ENCODE measurements around the gene NEU1. TPM values are rescaled to one million over a fixed set of nuclear protein-coding genes. Genes with fewer than 3 reads are reported as not detected.

NEU1 gene
- total RNA-seq, 1 experiment from 2014 or later: 36.2 TPM

DNA sequence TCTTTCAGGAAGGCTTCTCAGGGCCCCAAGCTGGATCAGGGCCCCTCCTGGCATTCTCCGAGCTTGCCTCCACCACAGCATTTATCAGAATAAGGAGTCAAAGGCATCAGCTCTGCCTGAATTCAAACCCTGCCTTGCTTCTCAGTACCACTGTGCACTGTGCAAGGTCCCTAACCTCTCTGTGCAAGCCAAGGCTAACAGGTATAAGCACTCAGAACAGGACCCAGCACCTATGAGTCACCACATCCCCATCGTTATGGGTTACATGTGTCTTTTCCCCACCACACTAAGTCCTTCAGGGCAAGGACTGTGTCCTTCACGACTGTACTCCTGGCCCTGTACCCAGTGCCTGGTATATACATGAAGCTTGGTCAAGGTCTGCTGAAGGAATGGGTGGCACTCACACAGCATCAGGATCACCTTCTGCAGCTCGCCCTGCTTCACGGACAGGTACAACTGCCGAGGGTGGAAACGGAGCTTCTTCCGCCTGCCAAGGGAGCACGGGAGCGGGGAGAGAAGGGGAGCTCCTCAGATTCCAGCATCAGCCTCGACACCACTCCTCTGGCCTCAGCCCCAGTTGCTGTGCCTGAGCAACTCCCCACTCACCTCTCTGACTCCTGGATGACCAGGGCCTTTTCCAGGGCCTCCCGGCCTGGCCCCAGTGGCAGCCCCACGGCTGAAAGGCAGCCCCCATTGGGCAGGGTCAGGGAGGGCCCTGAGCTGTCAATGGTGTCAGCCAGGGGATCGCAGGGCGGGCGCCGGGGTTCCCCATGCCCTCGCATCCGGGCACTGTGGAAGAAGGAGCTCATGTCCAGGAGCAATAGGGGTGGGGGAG, 24.8 kb upstream of the NEU1 start:
- Histone ChIP-seq H3K4me1 (ENCODE audit: insufficient read depth, low read length) (no peaks in the 10 kb centered on the region), H3K9me3 (ENCODE audit: control insufficient read depth, low read depth, low read length) (no peaks in the 10 kb centered on the region), H3K27ac (ENCODE audit: insufficient read length, low read depth, low read length) (no peak overlapping the region), H4K8ac (replicated peaks; ENCODE audit: insufficient read length, low read depth, low read length) (no peak overlapping the region), H4K91ac (ENCODE audit: insufficient read length, low read depth, low read length) (no peak overlapping the region), H4K5ac (ENCODE audit: insufficient read length, low read depth, low read length) (no peak overlapping the region), H4K20me1 (ENCODE audit: control insufficient read depth, insufficient read depth, insufficient read length) (no peaks in the 10 kb centered on the region), H2BK120ac (ENCODE audit: low read depth, low read length, poor library complexity, severe bottlenecking) (no peak overlapping the region), H3K23me2 (ENCODE audit: insufficient read length, low read depth, low read length, poor library complexity, severe bottlenecking) (no peaks in the 10 kb centered on the region), H3K79me1 (ENCODE audit: insufficient read depth, low read depth, low read length, poor library complexity, severe bottlenecking) (no peaks in the 10 kb centered on the region), H3K9ac (ENCODE audit: extremely low read depth, insufficient read length, low read length) (no peak overlapping the region), H3T11ph (ENCODE audit: low read length) (no peak overlapping the region), H3K4ac (ENCODE audit: low read depth, low read length) (no peak overlapping the region), H2BK15ac (ENCODE audit: low read depth, low read length) (no peak overlapping the region), H2BK5ac (ENCODE audit: insufficient read length, low read length) (no peak overlapping the region), H3K79me2 (ENCODE audit: insufficient read depth, low read length) (no peaks in the 10 kb centered on the region), H2AK5ac (ENCODE audit: insufficient read length, low read length) (no peak overlapping the region), H3K4me2 (ENCODE audit: insufficient read depth, insufficient read length, low read length) (no peak overlapping the region), H2BK20ac (ENCODE audit: low read depth, low read length, poor library complexity, severe bottlenecking) (no peak overlapping the region), H3K27me3 (ENCODE audit: insufficient read depth, low read length) (no peaks in the 10 kb centered on the region), H3K18ac (ENCODE audit: insufficient read length, low read depth, low read length) (no peak overlapping the region), H2AFZ (ENCODE audit: low read length) (no peak overlapping the region), H3K23ac (ENCODE audit: insufficient read length, low read depth, low read length) (no peak overlapping the region), H3K56ac (ENCODE audit: insufficient read length, low read depth, low read length) (no peak overlapping the region), H3K14ac (ENCODE audit: insufficient read depth, low read length) (no peak overlapping the region), H2BK12ac (ENCODE audit: insufficient read length, low read depth, low read length) (no peak overlapping the region)
- Mint-ChIP-seq H3K4me1 (no peaks in the 10 kb centered on the region), H3K9me3 (no peaks in the 10 kb centered on the region), H3K27me3 (ENCODE audit: low read depth) (no peaks in the 10 kb centered on the region), H3K4me3 (no peak overlapping the region), H3K36me3 (ENCODE audit: insufficient read depth in 1 of 3, low read depth in 3 of 3) (peaks cover 66 to 96% (median 94%) of the 10 kb centered on the region in 3 experiments; a peak in 6 of 7 replicates), H3K27ac (no peak overlapping the region)
- TF ChIP-seq, protein P1, sequence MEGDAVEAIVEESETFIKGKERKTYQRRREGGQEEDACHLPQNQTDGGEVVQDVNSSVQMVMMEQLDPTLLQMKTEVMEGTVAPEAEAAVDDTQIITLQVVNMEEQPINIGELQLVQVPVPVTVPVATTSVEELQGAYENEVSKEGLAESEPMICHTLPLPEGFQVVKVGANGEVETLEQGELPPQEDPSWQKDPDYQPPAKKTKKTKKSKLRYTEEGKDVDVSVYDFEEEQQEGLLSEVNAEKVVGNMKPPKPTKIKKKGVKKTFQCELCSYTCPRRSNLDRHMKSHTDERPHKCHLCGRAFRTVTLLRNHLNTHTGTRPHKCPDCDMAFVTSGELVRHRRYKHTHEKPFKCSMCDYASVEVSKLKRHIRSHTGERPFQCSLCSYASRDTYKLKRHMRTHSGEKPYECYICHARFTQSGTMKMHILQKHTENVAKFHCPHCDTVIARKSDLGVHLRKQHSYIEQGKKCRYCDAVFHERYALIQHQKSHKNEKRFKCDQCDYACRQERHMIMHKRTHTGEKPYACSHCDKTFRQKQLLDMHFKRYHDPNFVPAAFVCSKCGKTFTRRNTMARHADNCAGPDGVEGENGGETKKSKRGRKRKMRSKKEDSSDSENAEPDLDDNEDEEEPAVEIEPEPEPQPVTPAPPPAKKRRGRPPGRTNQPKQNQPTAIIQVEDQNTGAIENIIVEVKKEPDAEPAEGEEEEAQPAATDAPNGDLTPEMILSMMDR (conservative IDR thresholded peaks at IDR 0.05): no peak
- DNase-seq: no peak
- no CpG with 5 or more reads among the region's 19 CpGs for WGBS (ENCODE audit: extremely low coverage, insufficient read length, low lambda C conversion rate)
